OCI-LY7 (cell line): ENCODE measurements around the gene IGLL5.

Source experiments
- CTCF ChIP-seq: fragments of 200-600 bp; sonication (generic); conservative IDR thresholded peaks from 2 replicates; pipeline ENCODE4 v1.5.1; 2014; ENCODE audit warnings: mild to moderate bottlenecking, antibody characterized with exemption, low read length, moderate library complexity, mixed read lengths
- EZH2phosphoT487 ChIP-seq: fragments of 200-600 bp; sonication (generic); IDR thresholded peaks from 2 replicates; pipeline ENCODE4 v1.6.1; 2018; ENCODE audit warnings: low read depth, borderline replicate concordance, mild to moderate bottlenecking, mixed run types, antibody characterized with exemption, low read length, moderate library complexity, mixed read lengths

- TF ChIP-seq EZH2phosphoT487 (no peak), CTCF (no peak)
These were observed 47.0 kb downstream of the IGLL5 start for GRCh38 chr22:22934543-22935055.
